Mammary epithelial cell (primary cell): ENCODE results near the gene LHPP.

ENCODE experiments used
- CTCF ChIP-seq, 2 donors: IDR thresholded peaks in 1 of 2; conservative IDR thresholded peaks in 1 of 2; 2 replicates each; pipeline ENCODE4 v1.5.1; 2011 to 2012; ENCODE audit warnings: inconsistent platforms in 2 of 2, low read length in 2 of 2, mild to moderate bottlenecking in 2 of 2, control low read depth in 1 of 2, low read depth in 1 of 2; ENCODE audit not compliant: insufficient read depth in 1 of 2; ENCODE audit errors: extremely low read depth in 1 of 2
- EZH2 ChIP-seq: IDR thresholded peaks from 2 replicates; pipeline ENCODE4 v1.6.1; 2012; ENCODE audit warnings: low read length, inconsistent platforms, borderline replicate concordance

DNA sequence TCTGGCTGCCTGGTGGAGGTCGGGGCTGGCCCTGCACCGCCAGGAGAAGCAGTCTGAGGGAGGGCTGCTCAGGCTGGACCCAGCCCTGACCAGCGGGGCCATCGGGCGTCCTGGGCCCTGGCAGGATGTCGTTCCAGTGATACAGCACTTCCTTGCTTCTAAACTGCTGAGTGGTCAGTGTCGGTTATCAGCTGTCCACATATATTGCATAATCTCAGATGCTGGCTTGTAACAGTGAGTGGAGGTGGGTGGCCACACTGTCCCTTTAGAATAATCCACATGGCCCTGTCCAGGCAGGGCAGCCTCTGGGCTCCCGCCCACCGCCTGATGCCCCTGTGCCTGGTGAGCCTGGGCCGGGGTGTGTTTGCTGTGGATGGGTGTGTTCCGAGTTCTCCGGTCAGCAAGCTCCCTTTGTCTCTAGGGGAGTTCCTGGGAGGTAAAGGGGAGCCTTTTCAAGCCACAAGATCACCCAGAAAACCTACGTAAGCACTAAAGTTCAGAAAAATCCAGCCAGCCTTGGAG, 86.1 kb downstream of the LHPP start:
- TF ChIP-seq CTCF (conservative IDR thresholded peaks at IDR 0.05 in 1 of 2, IDR thresholded peaks at IDR 0.05 in 1 of 2; ENCODE audit: extremely low read depth in 1 of 2, insufficient read depth in 1 of 2, low read depth in 1 of 2, low read length in 2 of 2) (no peak), EZH2 (no peak)
